Stimulated activated naive CD4-positive, alpha-beta T cell (primary cell): ENCODE measurements around the gene MEIS2.

Experiments used
- DNase-seq, 6 experiments: peaks; one replicate each; lab custom pipeline; 2025; lab: John Stamatoyannopoulos, UW

The MEIS2 gene

DNA sequence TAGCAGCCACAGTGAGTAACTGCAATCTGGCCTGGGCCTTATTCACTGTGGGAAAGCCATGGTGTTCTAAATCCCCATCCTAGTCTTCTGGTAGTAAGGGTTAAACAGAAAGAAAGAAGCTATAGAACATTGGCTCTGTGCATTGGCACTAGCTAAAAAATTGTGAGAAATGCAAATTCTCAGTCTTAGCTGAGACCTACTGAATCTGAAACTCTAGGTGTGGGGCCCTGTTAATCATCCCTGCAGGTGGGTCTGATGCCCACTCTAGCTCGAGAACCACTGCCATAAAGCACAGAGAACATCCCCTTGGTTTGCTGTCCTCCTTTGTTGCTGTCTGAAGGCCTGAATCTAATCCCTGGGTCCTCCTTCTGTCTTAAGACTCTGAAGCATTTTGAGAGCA lies 59.3 kb downstream of the MEIS2 start:
- no peak for DNase-seq

DNA sequence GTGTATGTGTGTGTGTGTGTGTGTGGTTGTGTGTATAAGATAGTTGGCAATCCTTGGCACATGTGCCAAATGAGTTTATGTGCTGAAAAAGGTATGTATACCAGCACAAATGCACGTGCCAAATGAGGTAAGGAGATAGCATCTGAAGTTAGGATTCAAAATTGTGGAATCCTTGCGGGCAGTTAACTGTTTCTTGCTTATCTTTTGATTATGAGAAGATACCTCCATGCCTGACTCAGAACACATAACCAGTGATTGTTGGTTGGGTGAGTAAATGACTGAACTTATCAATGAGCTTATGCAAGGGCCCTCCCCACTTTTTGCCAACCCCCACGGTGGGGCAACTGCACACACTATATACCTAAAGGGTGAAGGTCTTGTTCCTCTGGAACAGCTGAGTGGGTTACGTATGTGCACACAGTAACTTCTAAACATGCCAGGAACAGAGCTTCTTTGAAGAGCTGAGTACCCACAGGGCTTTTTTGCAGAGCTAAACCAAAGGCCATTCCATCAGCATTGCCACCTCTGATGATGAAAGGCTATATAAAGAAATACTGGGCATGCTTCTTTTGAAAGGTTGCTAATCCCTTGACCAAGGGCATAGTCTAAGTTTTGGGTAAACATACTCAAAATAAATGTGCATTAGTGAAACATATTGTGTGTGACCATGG lies 60.1 kb downstream of the MEIS2 start:
- no peak for DNase-seq

DNA sequence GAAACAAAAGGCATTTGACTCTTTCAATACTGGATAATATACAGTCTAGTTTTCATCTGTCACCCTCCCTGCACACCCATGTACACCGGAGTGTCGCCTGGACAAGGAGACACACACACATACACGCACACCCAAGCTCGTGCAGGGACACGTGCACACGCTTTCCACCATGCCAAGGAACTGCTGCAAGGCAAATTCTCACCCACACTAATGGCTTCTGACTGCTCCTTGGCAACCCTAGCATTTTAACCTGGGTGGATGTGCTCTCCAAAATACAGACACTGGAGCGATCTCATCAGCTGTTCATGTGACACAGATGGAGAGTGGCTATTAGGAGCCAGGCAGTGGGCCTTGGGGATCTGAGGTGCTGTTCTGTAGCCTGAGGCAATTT lies 61.6 kb downstream of the MEIS2 start:
- no peak for DNase-seq

DNA sequence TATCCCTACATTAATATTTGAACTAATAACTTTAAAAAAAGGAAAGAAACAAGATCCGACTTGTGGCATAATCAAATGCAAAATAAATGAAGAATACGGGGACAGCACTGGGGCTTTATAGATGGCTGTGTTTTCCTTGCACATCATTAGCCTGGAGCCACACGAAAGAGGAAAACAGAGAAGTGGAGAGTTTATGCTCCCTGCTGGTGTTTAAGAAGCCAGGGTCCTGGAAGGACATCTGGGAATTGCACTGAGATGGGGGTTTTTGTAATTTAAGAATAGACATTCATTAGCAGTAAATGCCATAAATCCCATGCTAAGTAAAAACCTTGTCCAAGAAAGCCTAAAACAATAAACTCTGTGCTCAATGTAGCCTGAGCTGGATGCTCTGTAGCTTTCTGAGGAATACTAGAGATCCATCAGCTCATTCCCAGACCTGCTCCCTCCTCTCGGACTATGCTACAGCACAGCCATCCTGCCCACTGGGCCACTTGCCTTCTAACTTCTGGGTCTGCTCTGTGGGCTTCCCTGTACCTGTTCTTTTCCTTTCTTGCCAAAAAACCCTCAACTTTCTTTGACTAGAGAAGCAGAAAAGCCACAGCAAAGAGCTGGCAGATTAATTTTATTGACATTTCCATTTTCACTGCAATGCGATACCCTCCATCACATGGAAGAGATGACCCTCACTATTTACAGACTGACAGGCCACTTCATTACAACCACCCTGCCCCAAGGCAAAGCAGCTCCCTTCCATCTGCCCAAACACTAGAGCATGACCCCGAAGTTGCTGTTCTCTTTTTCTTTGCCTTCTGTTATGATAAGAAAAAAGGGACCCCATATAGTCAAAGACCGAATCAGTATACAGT lies 62.3 kb downstream of the MEIS2 start:
- no peak for DNase-seq

DNA sequence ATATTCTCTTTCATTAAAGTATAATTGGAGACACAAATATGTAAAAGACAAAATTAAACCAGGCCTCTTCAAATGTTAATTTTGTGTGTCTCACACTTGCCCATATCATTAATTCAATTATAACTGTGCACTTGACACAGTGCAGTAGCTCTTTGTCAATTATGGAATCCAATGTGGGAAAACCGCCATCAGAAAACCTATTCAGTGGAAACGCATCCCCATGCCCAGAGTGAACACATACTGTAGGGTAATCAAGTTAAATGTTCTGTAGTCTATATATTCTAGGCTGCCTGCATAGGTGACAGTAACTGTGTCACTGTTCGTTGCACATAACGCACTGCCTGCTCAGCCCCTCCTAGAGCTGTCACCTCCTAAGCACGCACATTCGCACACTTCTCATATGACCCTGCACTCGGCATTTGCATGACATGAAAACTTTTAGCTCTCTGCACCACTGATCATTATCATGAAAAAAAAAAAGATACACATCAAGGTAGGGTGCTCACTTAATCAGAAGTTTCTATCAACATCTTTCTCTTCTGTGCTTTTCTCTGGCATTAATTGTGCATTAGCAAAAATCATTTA lies 63.2 kb downstream of the MEIS2 start:
- DNase-seq = no peak

DNA sequence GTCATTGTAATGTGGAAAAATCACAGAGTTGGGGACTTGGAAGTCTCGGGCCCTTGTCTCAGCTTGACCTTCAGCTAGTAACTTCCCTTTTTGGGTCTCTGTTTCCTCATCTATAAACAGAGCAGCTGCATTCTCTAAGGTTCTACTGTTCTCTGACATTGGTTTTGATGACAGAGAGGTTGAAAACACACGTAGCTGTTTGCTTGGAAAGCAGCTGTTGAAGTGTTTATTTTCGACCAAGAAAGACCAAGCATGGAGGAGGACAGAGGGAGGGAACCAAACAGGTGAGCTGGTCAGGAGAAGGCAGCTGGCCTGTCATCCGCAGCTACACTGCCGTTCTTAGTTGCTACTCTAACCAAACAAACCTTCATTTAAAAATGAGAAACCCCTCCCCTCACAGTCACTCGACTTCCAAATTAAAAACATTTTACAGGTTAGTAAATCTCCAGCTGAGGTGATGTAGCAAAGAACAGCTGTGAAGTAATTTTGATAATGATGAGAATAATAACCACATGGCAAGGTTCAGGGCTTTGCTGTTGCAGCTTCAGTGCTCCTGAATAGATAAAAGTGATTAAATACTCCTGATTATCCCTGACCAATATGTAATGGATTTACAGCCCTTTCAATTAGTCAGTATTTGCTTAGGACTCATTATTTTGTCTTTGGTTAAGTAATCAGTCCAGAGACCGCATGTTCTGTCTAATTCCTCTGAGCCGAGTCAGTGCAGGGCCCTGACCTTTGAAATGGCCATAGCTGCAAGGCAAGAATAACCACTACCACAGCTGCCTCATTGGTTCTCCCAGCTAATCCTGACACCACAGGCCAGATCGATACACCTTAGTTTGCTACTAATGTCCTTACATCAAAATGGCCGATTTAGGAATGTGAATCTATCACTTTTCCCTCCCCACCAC lies 65.3 kb downstream of the MEIS2 start:
- DNase-seq = no peak

DNA sequence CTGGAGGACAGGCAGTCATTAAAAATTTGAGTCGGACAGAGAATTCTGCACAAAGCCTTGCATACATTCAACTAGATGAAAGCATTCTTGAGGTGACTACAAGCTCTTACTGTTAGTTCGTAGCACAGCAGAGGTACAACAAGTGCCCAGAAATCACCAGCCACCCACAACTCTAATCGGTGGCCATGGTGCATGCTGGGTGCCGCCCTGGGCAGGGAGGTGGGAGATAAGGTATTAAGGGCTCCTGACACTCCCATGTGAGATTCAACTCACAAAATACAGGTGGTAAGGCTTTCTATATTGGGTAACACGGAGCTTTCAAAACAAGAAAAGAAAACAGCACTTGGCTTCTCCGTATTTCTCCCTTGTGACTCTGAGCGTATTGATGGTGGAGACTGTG lies 66.0 kb downstream of the MEIS2 start:
- DNase-seq = no peak

DNA sequence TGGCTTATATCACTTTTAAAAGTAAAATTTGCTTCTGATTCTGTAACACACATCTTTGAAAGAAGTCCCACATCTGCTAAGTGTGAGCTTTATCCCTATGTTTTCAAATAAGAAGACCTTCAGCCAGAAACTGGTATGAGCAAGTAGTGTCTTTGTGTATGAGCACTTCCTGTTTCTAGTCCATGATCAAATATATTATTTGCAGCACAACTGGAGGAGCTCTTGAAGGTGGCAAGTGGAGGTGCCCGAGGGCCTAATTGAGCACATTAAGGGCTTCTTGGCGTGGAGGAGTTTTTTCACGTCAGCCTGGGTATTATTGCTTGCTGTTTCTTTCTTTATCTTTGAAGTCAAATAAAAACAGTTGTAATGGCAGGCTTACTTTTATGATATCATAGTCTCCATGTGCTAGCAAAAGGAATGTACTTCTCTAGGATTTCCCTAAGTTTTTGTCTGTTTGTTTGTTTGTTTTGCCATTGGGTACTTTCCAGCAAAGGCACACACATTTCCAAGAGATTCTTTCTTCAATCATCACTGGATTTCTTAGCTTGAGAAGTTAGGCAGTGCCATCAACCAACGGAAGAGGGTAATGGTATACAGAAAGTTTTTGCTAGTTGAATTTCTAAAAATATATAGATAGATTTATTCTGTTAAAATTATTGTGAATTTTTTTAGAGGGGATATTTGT lies 68.1 kb downstream of the MEIS2 start:
- DNase-seq = no peak

DNA sequence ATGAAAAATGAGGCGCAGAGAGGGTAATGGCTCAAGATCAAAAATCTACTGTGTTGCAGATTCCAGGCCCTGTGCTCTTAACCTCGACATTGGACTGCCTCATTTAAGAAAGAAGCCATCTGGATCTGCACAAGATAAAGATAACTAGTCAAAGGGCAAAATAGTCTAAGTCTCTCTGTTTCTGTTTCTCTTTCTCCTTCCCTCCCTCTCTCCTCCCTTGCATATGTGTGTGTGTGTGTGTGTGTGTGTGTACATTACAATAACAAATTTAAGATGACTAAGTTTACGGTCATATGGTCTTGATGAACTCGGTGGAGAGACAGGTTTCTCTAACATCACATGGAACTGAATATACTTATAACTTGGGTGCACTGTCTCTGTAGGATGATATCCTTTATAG lies 69.2 kb downstream of the MEIS2 start:
- no peak for DNase-seq

DNA sequence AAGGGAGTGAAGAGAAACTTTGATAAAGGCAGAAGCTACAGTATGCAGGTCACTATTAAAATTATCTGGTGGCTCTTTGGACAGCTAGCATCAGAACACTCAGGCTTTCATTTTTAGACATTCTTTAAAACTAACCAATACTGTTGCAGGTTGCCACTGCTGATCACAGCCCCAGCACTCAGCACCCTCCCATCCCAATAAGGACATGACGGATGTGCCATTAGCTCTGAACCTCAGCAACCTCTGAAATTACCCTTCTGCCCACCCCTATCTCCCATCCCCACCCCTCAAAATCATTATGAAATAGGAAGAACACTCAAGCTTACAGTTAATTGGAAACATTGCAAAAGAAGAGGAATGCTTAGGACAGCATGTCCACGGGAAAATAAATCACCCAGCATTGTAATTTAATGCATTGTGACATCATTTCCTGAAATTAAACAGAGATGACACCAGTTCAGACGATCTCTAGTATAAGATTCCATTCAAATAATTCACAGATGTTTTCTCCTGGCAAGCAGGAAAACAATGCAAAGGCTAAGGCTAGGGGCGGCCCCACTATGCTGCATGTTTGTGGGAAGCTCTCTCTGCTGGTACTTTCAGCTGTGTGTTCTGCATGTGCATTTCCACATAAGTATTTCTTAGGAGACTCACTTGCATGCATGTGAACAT lies 71.6 kb downstream of the MEIS2 start:
- no peak for DNase-seq

DNA sequence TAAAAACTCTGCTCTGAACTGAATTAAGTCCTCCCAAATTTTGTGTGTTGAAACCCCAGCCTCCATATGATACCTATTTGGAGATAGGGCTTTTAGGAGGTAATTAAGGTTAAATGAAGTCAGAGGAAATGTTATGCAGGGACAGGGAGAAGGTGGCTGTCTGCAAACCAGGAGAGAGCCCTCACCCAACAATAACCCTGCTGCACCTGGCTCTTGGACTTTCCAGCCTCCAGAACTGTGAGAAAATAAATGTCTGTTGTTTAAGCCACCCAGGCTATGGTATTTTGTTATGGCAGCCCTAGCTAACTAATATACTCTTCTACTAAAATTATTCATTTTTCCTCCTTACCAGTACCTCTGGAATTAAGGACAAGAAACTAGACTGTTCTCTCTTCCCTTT lies 79.5 kb downstream of the MEIS2 start:
- no peak for DNase-seq

DNA sequence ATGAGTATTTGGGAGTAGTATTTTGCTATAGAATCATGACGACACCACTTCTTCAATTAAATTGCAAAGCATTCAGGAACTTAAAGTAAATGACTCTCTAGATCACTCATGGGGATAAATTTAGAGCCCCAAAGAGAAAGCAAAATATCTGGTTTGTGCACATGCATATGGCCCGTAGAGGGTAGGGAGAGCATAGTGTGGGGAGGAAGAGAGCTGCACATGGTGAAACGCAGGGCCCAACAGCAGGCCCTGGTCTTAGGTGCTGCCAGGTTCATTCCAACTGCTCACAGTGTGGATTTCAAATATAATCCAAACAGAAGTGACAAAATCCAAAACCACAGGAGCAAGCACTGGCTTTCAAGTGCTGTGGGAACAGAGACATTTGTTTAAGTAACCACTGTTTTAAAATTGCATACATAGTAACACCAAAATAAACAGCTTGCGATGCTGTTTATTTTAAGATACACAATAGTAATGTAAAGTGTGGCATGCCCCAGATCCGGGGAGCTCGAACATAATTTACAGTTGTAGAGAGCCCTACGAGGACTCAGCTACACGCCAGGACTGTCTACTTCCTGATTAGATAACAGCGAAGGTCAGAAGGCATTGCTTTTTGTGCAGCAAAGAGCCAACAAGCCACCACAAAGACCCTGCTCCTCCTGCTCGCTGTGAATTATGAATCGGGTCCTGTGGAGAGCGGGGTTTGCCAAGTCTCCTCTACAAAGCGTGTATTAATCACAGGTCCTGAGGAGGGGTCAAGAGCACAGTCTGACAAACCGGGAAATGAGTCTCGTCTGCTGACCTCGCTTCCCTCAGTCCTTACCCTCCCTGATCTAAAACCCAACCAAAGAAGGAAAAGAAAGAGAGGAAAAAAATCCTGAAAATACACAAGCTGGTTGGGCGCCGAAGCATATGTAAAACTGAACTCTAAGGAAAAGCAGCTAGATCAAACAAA lies 80.6 kb downstream of the MEIS2 start:
- no peak for DNase-seq

DNA sequence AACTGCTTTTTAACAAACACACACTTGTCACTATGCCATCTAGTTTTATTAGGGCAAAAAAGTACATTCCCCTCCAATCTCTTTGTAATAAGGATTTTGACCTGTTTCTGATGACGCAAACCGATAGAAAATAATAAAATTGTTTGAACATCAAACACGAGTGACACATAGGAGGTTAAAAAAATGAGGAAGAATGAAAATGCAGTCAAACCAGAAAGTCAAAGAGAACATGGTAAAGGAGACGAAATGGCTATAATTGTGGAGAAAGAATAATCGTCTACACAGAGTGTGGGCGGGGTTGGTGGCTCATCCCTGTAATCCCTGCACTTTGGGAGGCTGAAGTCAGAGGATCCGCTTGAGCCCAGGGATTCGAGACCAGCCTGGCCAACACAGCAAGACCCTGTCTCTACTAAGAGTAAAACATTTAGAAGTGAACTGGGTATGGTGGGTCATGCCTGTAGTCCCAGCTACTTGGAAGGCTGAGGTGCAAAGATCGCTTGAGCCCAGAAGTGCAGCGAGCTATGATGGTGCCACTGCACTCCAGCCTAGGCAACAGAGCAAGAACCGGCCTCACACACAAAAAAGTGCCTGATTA lies 83.2 kb downstream of the MEIS2 start:
- DNase-seq = no peak

DNA sequence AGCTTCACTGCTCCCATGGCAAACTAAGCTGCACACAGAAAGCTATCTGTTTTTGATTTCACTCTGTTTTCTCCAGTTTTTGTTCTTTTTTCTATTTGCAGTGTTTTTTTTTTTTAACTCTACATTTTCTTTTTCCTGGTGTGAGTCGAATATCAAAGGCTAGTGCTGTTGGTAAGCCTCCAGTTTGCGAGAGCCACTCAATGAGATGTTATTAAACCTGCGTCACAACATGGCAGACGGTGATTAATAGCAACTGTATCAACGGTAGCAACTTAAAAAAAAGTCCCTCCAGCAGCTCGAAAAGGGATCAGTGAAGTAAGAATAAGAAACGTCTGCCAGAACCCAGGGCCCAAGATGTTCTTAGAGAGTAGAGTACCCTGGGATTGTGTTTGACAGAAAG lies 84.1 kb downstream of the MEIS2 start:
- DNase-seq = no peak

DNA sequence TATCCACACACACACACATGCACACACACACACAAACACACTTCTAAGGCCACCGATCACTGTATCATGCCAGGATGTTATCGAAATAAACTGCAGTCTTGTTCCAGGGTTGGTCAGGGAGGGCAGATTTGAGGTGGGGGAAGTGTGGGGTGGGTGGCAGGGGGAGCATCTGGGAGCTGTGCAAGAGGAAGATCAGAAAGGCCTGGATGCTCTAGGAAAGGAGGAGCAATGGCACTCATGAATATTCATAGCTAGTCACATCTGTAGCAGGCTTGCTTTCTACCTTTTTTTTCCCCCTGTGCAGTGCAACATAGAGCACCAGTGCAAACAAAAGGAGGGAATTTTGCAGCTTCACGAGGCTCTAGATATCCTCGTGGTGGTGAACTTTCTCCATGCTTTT lies 84.9 kb downstream of the MEIS2 start:
- DNase-seq = no peak

DNA sequence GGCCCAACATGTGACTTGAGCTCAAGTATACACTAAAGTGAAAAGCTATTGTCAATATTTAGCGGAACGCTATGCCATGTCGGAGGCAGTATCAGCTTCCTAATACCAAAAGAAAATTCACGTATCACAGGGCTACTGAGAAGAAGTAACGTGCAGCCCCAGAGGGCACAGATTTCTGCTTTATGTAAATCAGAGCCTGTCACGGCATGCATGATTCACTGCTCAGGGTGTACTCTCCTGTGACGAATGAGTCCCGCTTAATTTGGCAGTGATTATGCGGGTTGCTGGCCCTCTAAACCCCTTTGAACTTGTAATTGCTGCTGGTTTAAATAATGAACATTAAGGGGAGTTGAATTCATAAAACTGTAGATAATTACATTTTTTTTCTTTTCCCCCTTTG lies 85.3 kb downstream of the MEIS2 start:
- no peak for DNase-seq

DNA sequence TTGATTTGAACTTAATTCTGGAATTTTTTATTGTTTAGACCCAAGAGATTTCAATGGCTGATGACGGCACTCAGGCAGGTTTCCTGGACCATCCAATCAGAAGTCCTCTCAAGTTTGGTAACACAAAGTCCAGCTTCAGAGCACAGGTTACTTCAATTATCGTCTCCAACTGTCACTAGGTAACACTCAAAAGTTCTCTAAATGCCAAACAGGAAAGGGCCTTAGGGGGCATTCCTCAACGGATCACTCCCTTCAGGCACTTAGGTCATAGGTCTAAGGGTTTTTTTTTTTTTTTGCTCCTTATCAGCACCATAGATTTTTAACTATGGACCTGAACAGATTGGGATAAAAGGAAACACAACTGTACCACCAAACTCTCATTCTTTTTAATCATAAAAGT lies 85.8 kb downstream of the MEIS2 start:
- DNase-seq = no peak

DNA sequence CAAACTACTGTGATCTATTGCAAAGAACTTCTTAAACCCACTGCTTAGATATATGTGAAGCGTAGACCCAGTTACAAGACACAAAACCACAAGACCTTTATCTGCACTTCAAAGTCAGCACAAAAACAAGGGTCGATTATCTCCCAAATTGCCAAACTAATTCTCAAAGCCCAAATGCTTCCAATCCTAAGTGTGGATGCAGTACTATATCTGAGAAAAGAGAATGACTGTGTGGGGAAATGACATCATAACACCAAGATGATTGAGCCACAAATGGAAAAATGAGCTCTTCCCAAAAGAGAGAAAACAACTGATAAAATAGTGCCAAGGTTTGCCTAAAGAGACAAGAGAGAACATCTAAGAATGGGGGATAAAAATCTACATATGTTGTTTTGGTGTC lies 86.2 kb downstream of the MEIS2 start:
- no peak for DNase-seq

DNA sequence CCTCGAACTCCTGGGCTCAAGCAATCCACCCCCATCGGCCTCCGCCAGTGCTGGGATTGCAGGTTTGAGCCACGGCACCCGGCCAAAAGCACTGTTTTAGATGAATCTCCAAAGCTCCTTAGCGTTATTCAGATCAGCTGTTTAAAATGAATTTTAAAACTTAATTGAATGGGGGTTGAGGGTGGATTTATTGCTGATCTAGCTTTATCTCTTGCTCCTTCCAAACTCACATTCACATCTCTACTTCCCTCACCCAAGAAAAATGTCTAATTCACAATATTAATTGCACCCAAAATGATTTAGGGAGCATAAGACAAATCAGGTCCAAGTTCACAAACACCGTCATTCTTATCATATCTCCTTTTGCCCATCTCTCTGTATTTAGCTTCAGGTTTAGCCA lies 89.8 kb downstream of the MEIS2 start:
- no peak for DNase-seq

DNA sequence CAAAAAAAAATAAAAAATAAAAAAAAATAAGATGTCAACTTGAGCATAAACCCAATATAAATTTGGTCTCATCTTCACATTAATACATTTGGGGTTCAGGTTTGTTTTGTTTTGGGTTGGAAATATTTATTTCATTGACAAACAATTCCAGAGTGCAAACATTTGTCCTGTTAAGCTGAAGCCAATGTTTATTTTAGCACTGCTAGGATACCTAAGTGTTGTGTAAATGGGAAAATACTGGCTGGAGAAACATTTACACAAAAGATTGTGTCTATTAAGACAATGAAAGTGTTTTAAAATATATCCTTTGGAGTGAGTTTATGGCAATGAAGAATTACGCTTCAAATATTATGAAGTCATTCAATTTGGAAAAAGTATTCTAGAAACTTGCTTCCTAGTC lies 91.1 kb downstream of the MEIS2 start:
- no peak for DNase-seq
